ENCODE measurements around the gene PCDHGC3.

- TF ChIP-seq, protein P1, sequence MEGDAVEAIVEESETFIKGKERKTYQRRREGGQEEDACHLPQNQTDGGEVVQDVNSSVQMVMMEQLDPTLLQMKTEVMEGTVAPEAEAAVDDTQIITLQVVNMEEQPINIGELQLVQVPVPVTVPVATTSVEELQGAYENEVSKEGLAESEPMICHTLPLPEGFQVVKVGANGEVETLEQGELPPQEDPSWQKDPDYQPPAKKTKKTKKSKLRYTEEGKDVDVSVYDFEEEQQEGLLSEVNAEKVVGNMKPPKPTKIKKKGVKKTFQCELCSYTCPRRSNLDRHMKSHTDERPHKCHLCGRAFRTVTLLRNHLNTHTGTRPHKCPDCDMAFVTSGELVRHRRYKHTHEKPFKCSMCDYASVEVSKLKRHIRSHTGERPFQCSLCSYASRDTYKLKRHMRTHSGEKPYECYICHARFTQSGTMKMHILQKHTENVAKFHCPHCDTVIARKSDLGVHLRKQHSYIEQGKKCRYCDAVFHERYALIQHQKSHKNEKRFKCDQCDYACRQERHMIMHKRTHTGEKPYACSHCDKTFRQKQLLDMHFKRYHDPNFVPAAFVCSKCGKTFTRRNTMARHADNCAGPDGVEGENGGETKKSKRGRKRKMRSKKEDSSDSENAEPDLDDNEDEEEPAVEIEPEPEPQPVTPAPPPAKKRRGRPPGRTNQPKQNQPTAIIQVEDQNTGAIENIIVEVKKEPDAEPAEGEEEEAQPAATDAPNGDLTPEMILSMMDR (IDR thresholded peaks at IDR 0.05; ENCODE audit: low read depth, low read length), result no peak
- no peak for TF ChIP-seq EZH2phosphoT487 (IDR thresholded peaks at IDR 0.05; ENCODE audit: low read depth)
Measured at GRCh38 chr5:141490771-141491170, 15.0 kb downstream of the PCDHGC3 start.
